ENCODE measurements around the gene ITIH2. TPM values are rescaled to one million over a fixed set of nuclear protein-coding genes. Genes with fewer than 3 reads are reported as not detected.
A peak's percentile ranks its signal among the peaks of the same experiment; 100 is the strongest.

The ITIH2 gene
- polyA plus RNA-seq, 4 donors: 0.12 TPM; not detected in 3

- Histone ChIP-seq H3K4me3 (ENCODE audit: low read depth in 1 of 3, low read length in 3 of 3) (peak overlapping the region; percentile 86 to 99 (median 99)), H3K36me3 (ENCODE audit: control insufficient read depth in 3 of 3, insufficient read depth in 2 of 3, low read depth in 1 of 3, low read length in 3 of 3) (peaks cover 3 to 9% (median 4%) of the 10 kb centered on the region in 3 donors), H3K9me3 (ENCODE audit: control insufficient read depth in 2 of 2, insufficient read depth in 1 of 2, low read depth in 1 of 2, low read length in 1 of 2) (no peaks in the 10 kb centered on the region), H3K4me1 (ENCODE audit: control insufficient read depth in 3 of 3, insufficient read depth in 2 of 3, low read depth in 1 of 3, low read length in 2 of 3) (peaks cover 7 to 18% (median 8%) of the 10 kb centered on the region in 3 donors), H3K27me3 (ENCODE audit: control insufficient read depth in 3 of 3, insufficient read depth in 3 of 3, low read length in 3 of 3) (no peaks in the 10 kb centered on the region), H3K27ac (ENCODE audit: low read depth in 1 of 3, low read length in 2 of 3) (peak overlapping the region; percentile 80 to 83 (median 81))
- peak in 1 of 2 donors; percentile 35 for DNase-seq
- WGBS, 3 donors: 2 to 3% (median 2%) methylated on average over 24 to 25 of the region's 25 CpGs
- FAIRE-seq: no peak
Observed at GRCh38 chr10:7788639-7789286, 85.6 kb downstream of the ITIH2 start.

- H3K36me3 ChIP-seq (ENCODE audit: control insufficient read depth in 3 of 3, insufficient read depth in 2 of 3, low read depth in 1 of 3, low read length in 3 of 3): peaks cover 3 to 7% (median 4%) of the 10 kb centered on the region in 3 donors
- WGBS, 3 donors: 7 to 37% (median 23%) methylated on average over 3 of the region's 3 CpGs
- peak overlapping the region in 2 of 3 donors; percentile 99 for H3K4me3 ChIP-seq (ENCODE audit: low read depth in 1 of 3, low read length in 3 of 3)
- H3K27me3 ChIP-seq (ENCODE audit: control insufficient read depth in 3 of 3, insufficient read depth in 3 of 3, low read length in 3 of 3): no peaks in the 10 kb centered on the region
- DNase-seq (peak; percentile 11 to 21), FAIRE-seq (no peak)
- H3K9me3 ChIP-seq (ENCODE audit: control insufficient read depth in 2 of 2, insufficient read depth in 1 of 2, low read depth in 1 of 2, low read length in 1 of 2): no peaks in the 10 kb centered on the region
- H3K27ac ChIP-seq (ENCODE audit: low read depth in 1 of 3, low read length in 2 of 3): no peak overlapping the region
- H3K4me1 ChIP-seq (ENCODE audit: control insufficient read depth in 3 of 3, insufficient read depth in 2 of 3, low read depth in 1 of 3, low read length in 2 of 3): peaks cover 7 to 18% (median 8%) of the 10 kb centered on the region in 3 donors
Observed at GRCh38 chr10:7789390-7789789, 86.3 kb downstream of the ITIH2 start.

GRCh38 chr10:7792541-7792940, 89.4 kb downstream of the ITIH2 start:
- Histone ChIP-seq H3K27me3 (ENCODE audit: control insufficient read depth in 3 of 3, insufficient read depth in 3 of 3, low read length in 3 of 3) (no peaks in the 10 kb centered on the region), H3K9me3 (ENCODE audit: control insufficient read depth in 2 of 2, insufficient read depth in 1 of 2, low read depth in 1 of 2, low read length in 1 of 2) (no peaks in the 10 kb centered on the region), H3K36me3 (ENCODE audit: control insufficient read depth in 3 of 3, insufficient read depth in 2 of 3, low read depth in 1 of 3, low read length in 3 of 3) (peaks cover 0 to 13% (median 9%) of the 10 kb centered on the region in 3 donors), H3K4me1 (ENCODE audit: control insufficient read depth in 3 of 3, insufficient read depth in 2 of 3, low read depth in 1 of 3, low read length in 2 of 3) (peaks cover 2 to 10% (median 6%) of the 10 kb centered on the region in 3 donors), H3K4me3 (ENCODE audit: low read depth in 1 of 3, low read length in 3 of 3) (no peak overlapping the region), H3K27ac (ENCODE audit: low read depth in 1 of 3, low read length in 2 of 3) (no peak overlapping the region)
- DNase-seq: no peak
- 15 to 56% (median 25%) methylated on average over 1 of the region's 1 CpG for WGBS, 3 donors
- no peak for FAIRE-seq

- FAIRE-seq (no peak), DNase-seq (no peak)
- peaks cover 0 to 20% (median 15%) of the 10 kb centered on the region in 3 donors for H3K36me3 ChIP-seq (ENCODE audit: control insufficient read depth in 3 of 3, insufficient read depth in 2 of 3, low read depth in 1 of 3, low read length in 3 of 3)
- WGBS, 3 donors: 81 to 87% (median 83%) methylated on average over 4 of the region's 4 CpGs
- H3K4me1 ChIP-seq (ENCODE audit: control insufficient read depth in 3 of 3, insufficient read depth in 2 of 3, low read depth in 1 of 3, low read length in 2 of 3): peaks cover under 1 to 9% (median 6%) of the 10 kb centered on the region in 3 donors
- no peak overlapping the region for H3K4me3 ChIP-seq (ENCODE audit: low read depth in 1 of 3, low read length in 3 of 3)
- H3K9me3 ChIP-seq (ENCODE audit: control insufficient read depth in 2 of 2, insufficient read depth in 1 of 2, low read depth in 1 of 2, low read length in 1 of 2): no peaks in the 10 kb centered on the region
- no peaks in the 10 kb centered on the region for H3K27me3 ChIP-seq (ENCODE audit: control insufficient read depth in 3 of 3, insufficient read depth in 3 of 3, low read length in 3 of 3)
- no peak overlapping the region for H3K27ac ChIP-seq (ENCODE audit: low read depth in 1 of 3, low read length in 2 of 3)
Observed at GRCh38 chr10:7794251-7795026, 91.3 kb downstream of the ITIH2 start.

GRCh38 chr10:7795605-7796004, 92.5 kb downstream of the ITIH2 start:
- 52 to 64% (median 54%) methylated on average over 4 of the region's 4 CpGs for WGBS, 3 donors
- FAIRE-seq (no peak), DNase-seq (peak in 1 of 2 donors; percentile 61)
- Histone ChIP-seq H3K4me3 (ENCODE audit: low read depth in 1 of 3, low read length in 3 of 3) (no peak overlapping the region), H3K9me3 (ENCODE audit: control insufficient read depth in 2 of 2, insufficient read depth in 1 of 2, low read depth in 1 of 2, low read length in 1 of 2) (no peaks in the 10 kb centered on the region), H3K4me1 (ENCODE audit: control insufficient read depth in 3 of 3, insufficient read depth in 2 of 3, low read depth in 1 of 3, low read length in 2 of 3) (peaks cover 0 to 7% (median 2%) of the 10 kb centered on the region in 3 donors), H3K27me3 (ENCODE audit: control insufficient read depth in 3 of 3, insufficient read depth in 3 of 3, low read length in 3 of 3) (no peaks in the 10 kb centered on the region), H3K27ac (ENCODE audit: low read depth in 1 of 3, low read length in 2 of 3) (no peak overlapping the region), H3K36me3 (ENCODE audit: control insufficient read depth in 3 of 3, insufficient read depth in 2 of 3, low read depth in 1 of 3, low read length in 3 of 3) (peaks cover 2 to 23% (median 17%) of the 10 kb centered on the region in 3 donors)

- WGBS, 3 donors: 77 to 80% (median 77%) methylated on average over 6 of the region's 6 CpGs
- Histone ChIP-seq H3K27me3 (ENCODE audit: control insufficient read depth in 3 of 3, insufficient read depth in 3 of 3, low read length in 3 of 3) (no peaks in the 10 kb centered on the region), H3K4me3 (ENCODE audit: low read depth in 1 of 3, low read length in 3 of 3) (no peak overlapping the region), H3K9me3 (ENCODE audit: control insufficient read depth in 2 of 2, insufficient read depth in 1 of 2, low read depth in 1 of 2, low read length in 1 of 2) (no peaks in the 10 kb centered on the region), H3K36me3 (ENCODE audit: control insufficient read depth in 3 of 3, insufficient read depth in 2 of 3, low read depth in 1 of 3, low read length in 3 of 3) (peaks cover 9 to 24% (median 23%) of the 10 kb centered on the region in 3 donors), H3K27ac (ENCODE audit: low read depth in 1 of 3, low read length in 2 of 3) (no peak overlapping the region), H3K4me1 (ENCODE audit: control insufficient read depth in 3 of 3, insufficient read depth in 2 of 3, low read depth in 1 of 3, low read length in 2 of 3) (peaks cover 0 to 3% (median 0%) of the 10 kb centered on the region in 3 donors)
- DNase-seq: no peak
- FAIRE-seq: no peak
Observed at GRCh38 chr10:7797582-7797981, 94.5 kb downstream of the ITIH2 start.

Other genes with a start within 250 kb of the ITIH2 start
- 1 to 10 TPM in 3 of 4 donors, under 1 TPM in 1; 0.54 to 5.8 (median 2.4) TPM for gene ITIH5, start 36.4 kb upstream of the ITIH2 start, polyA plus RNA-seq
- gene KIN, start 84.7 kb downstream of the ITIH2 start, polyA plus RNA-seq: 10 to 100 TPM in 2 of 4 donors, 1 to 10 TPM in 2; 7.0 to 12.7 (median 9.1) TPM
- 1,000 to 10,000 TPM in 1 of 4 donors, 100 to 1,000 TPM in 3; 304 to 1,460 (median 611) TPM for gene ATP5F1C, start 84.9 kb downstream of the ITIH2 start, polyA plus RNA-seq
- gene TAF3, start 115.2 kb downstream of the ITIH2 start, polyA plus RNA-seq: 1 to 10 TPM; 3.4 to 5.4 (median 4.5) TPM

Measured in small intestine (tissue), 7 donors.